GM12878 (cell line): ENCODE data around the gene ASIC2. TPM values are rescaled to one million over a fixed set of nuclear protein-coding genes. Genes with fewer than 3 reads are reported as not detected.

ENCODE experiments used
- ATAC-seq: fragments of 200-7000 bp; cut with Tn5 transposase; 3 replicates; pipeline ENCODE4 v1.9.1; 2020; ENCODE audit warnings: mild to moderate bottlenecking, moderate library complexity
- BruUV-seq: library from RNA; stranded (reverse); fragments of 400-500 nt; replicated peaks from 2 replicates; lab custom pipeline; 2021; lab: Mats Ljungman, UMichigan
- CTCF ChIA-PET: fragments of 300-600 bp; sonication (Branson Sonifier 250); formaldehyde crosslinking; extraction: SDS; loops from one replicate; lab custom pipeline; 2021; ENCODE audit warnings: inconsistent platforms; lab: Yijun Ruan, JAX
- POLR2A ChIA-PET: fragments of 350-600 bp; formaldehyde crosslinking; extraction: SDS; loops from one replicate; lab custom pipeline; 2021; ENCODE audit warnings: inconsistent platforms; lab: Charles Lee
- RAD21 ChIA-PET: fragments of 300-600 bp; sonication (Branson Sonifier 250); formaldehyde crosslinking; loops from one replicate; lab custom pipeline; 2023; ENCODE audit warnings: antibody characterized with exemption; ENCODE audit not compliant: unreplicated experiment; lab: Charles Lee
- SMC1A ChIA-PET: fragments of 300-600 bp; sonication (Branson Sonifier 250); formaldehyde crosslinking; loops from one replicate; lab custom pipeline; 2023; ENCODE audit not compliant: unreplicated experiment, uncharacterized antibody; lab: Charles Lee
- DNase-seq: peaks from one replicate; pipeline ENCODE4 v3.0.0-alpha.2; 2011; ENCODE audit warnings: low read depth, low spot score
- FAIRE-seq: peaks from 3 replicates; lab custom pipeline; 2011; peaks lifted over from hg19 to GRCh38; lab: Jason Lieb, UNC
- H2AFZ ChIP-seq: 2 replicates; pipeline ENCODE4 v1.6.0; 2011; ENCODE audit warnings: low read depth, low read length, control low read depth; ENCODE audit not compliant: control insufficient read depth
- H3K27ac ChIP-seq: 2 replicates; pipeline ENCODE4 v1.5.1; 2011; ENCODE audit warnings: control low read depth; ENCODE audit not compliant: control insufficient read depth, insufficient read depth
- H3K27me3 ChIP-seq, 2 experiments: replicated peaks in 1 of 2; 2 replicates each; pipeline versions ENCODE4 v1.6.0 to v1.6.1; 2011; ENCODE audit warnings: low read length in 1 of 2; ENCODE audit not compliant: control insufficient read depth in 2 of 2, insufficient read depth in 2 of 2
- H3K36me3 ChIP-seq, 2 experiments: 2 replicates each; pipeline ENCODE4 v1.5.1; 2011; ENCODE audit warnings: low read length in 1 of 2; ENCODE audit not compliant: control insufficient read depth in 2 of 2, insufficient read depth in 2 of 2
- H3K4me1 ChIP-seq: 2 replicates; pipeline ENCODE4 v1.6.1; 2011; ENCODE audit warnings: mild to moderate bottlenecking, low read length, moderate library complexity, mixed read lengths; ENCODE audit not compliant: control insufficient read depth, insufficient read depth
- H3K4me2 ChIP-seq: 2 replicates; pipeline ENCODE4 v1.6.0; 2011; ENCODE audit warnings: control low read depth; ENCODE audit not compliant: control insufficient read depth, insufficient read depth
- H3K4me3 ChIP-seq: fragments of 200-600 bp; sonication (generic); 2 replicates; pipeline ENCODE4 v1.5.1; 2016
- H3K79me2 ChIP-seq: 2 replicates; pipeline ENCODE4 v1.6.0; 2011; ENCODE audit warnings: low read length; ENCODE audit not compliant: control insufficient read depth, insufficient read depth
- H3K9ac ChIP-seq: 2 replicates; pipeline ENCODE4 v1.8.0; 2011; ENCODE audit warnings: low read length, control low read depth, mixed read lengths; ENCODE audit not compliant: control insufficient read depth, insufficient read depth
- H3K9me3 ChIP-seq: replicated peaks from 3 replicates; pipeline ENCODE4 v1.5.1; 2011; ENCODE audit warnings: mild to moderate bottlenecking, low read length; ENCODE audit not compliant: control insufficient read depth, insufficient read depth
- H4K20me1 ChIP-seq: 2 replicates; pipeline ENCODE4 v1.6.0; 2011; ENCODE audit not compliant: control insufficient read depth, insufficient read depth
- BCL11A ChIP-seq: IDR thresholded peaks from 2 replicates; pipeline ENCODE4 v1.6.1; 2011; ENCODE audit warnings: low read depth, low read length
- CHD1 ChIP-seq: IDR thresholded peaks from 2 replicates; pipeline ENCODE4 v1.6.1; 2012; ENCODE audit warnings: low read depth, low read length, improper control_type of control experiment
- E2F8 ChIP-seq: fragments of 450-650 bp; IDR thresholded peaks from 2 replicates; pipeline ENCODE4 v1.6.1; 2018; ENCODE audit warnings: mild to moderate bottlenecking, low read depth, moderate library complexity; ENCODE audit not compliant: partially characterized antibody
- ESRRA ChIP-seq: IDR thresholded peaks from 2 replicates; pipeline ENCODE4 v1.6.1; 2012; ENCODE audit warnings: mild to moderate bottlenecking, low read length, improper control_type of control experiment
- ETV6 ChIP-seq, 2 experiments: fragments of 450-650 bp in 1 of 2; IDR thresholded peaks in 1 of 2; conservative IDR thresholded peaks in 1 of 2; 2 replicates each; pipeline ENCODE4 v1.6.1; 2014; ENCODE audit warnings: antibody characterized with exemption in 1 of 2, borderline replicate concordance in 1 of 2, low read depth in 1 of 2, mild to moderate bottlenecking in 1 of 2, moderate library complexity in 1 of 2
- EZH2 ChIP-seq: IDR thresholded peaks from 2 replicates; pipeline ENCODE4 v1.6.1; 2012; ENCODE audit warnings: low read depth, mild to moderate bottlenecking, control low read depth, inconsistent platforms, low read length, borderline replicate concordance; ENCODE audit not compliant: control insufficient read depth
- FOS ChIP-seq: IDR thresholded peaks from 3 replicates; pipeline ENCODE4 v1.6.1; 2011; ENCODE audit warnings: borderline replicate concordance; ENCODE audit not compliant: insufficient read length; ENCODE audit errors: extremely low read depth
- FOXM1 ChIP-seq: IDR thresholded peaks from 2 replicates; pipeline ENCODE4 v1.6.1; 2012; ENCODE audit warnings: low read depth, mild to moderate bottlenecking, inconsistent platforms, low read length, moderate library complexity
- GABPA ChIP-seq: IDR thresholded peaks from 2 replicates; pipeline ENCODE4 v1.6.1; 2014; ENCODE audit warnings: antibody characterized with exemption, low read depth, mild to moderate bottlenecking, inconsistent platforms
- IKZF2 ChIP-seq, 2 experiments: fragments of 450-650 bp; IDR thresholded peaks; 2 replicates each; pipeline ENCODE4 v1.6.1; 2017; ENCODE audit warnings: mild to moderate bottlenecking in 2 of 2, moderate library complexity in 2 of 2
- KDM1A ChIP-seq: fragments of 200-600 bp; sonication (generic); IDR thresholded peaks from 2 replicates; pipeline ENCODE4 v1.6.1; 2016; ENCODE audit warnings: borderline replicate concordance
- MYB ChIP-seq: fragments of 150-350 bp; IDR thresholded peaks from 2 replicates; pipeline ENCODE4 v1.6.1; 2014; ENCODE audit warnings: mild to moderate bottlenecking, low read depth, low read length, borderline replicate concordance
- POLR2A ChIP-seq: IDR thresholded peaks from 2 replicates; pipeline ENCODE4 v1.6.1; 2011; ENCODE audit warnings: low read depth, mild to moderate bottlenecking, low read length
- POU2F2 ChIP-seq: IDR thresholded peaks from 3 replicates; pipeline ENCODE4 v1.6.1; 2011; ENCODE audit warnings: low read depth, mild to moderate bottlenecking, low read length, borderline replicate concordance
- RUNX3 ChIP-seq: IDR thresholded peaks from 2 replicates; pipeline ENCODE4 v1.6.1; 2012; ENCODE audit warnings: low read length, inconsistent platforms
- SMAD1 ChIP-seq: fragments of 450-650 bp; IDR thresholded peaks from 2 replicates; pipeline ENCODE4 v1.6.1; 2018; ENCODE audit warnings: mild to moderate bottlenecking, low read depth; ENCODE audit not compliant: partially characterized antibody
- SREBF2 ChIP-seq: IDR thresholded peaks from 2 replicates; pipeline ENCODE4 v1.6.1; 2012; ENCODE audit warnings: mild to moderate bottlenecking, low read length
- SUZ12 ChIP-seq: fragments of 200-600 bp; sonication (generic); IDR thresholded peaks from one replicate; pipeline ENCODE4 v1.6.1; 2018; ENCODE audit warnings: antibody characterized with exemption, mild to moderate bottlenecking; ENCODE audit not compliant: unreplicated experiment
- YBX1 ChIP-seq: fragments of 450-650 bp; IDR thresholded peaks from 2 replicates; pipeline ENCODE4 v1.6.1; 2016; ENCODE audit warnings: antibody characterized with exemption
- ZNF24 ChIP-seq: fragments of 450-650 bp; IDR thresholded peaks from 2 replicates; pipeline ENCODE4 v1.6.1; 2017; ENCODE audit warnings: antibody characterized with exemption, mild to moderate bottlenecking
- WGBS: methylation state at CpG from one replicate; pipeline ENCODE4 v1.1.6; 2016; ENCODE audit warnings: low lambda C conversion rate; ENCODE audit not compliant: insufficient replicate concordance, insufficient coverage; ENCODE audit errors: missing lambda C conversion rate; 5-methylcytosine and 5-hydroxymethylcytosine counted together
- in situ Hi-C: fragments of 300-500 bp; cut with MboI; formaldehyde crosslinking; loops from 9 replicates; pipeline ENCODE4 v1.14.3; 2018; ENCODE audit warnings: mixed read lengths
- intact Hi-C: fragments of 100-400 bp; cut with micrococcal nuclease; formaldehyde crosslinking; loops from one replicate; pipeline ENCODE4 v1.14.2; 2022; ENCODE audit not compliant: unreplicated experiment
- polyA plus RNA-seq, 11 experiments: library from polyadenylated mRNA; depleted of rRNA in 4 of 11; unstranded in 6 of 11; stranded (reverse) in 5 of 11; fragments of >200 nt; fragmentation: Nextera tagmentation in 4 of 11; fragmentation: Illumina TruSeq in 1 of 11; extraction: Ambion mirVana in 4 of 11; extraction: Trizol in 1 of 11; gene quantifications; 1 replicate in 1 of 11; 2 replicates in 10 of 11; pipeline versions ENCODE4 v1.2.1 to v1.2.3, GENCODE V29; 2011 to 2016; ENCODE audit warnings: inconsistent platforms in 2 of 11, missing spikeins in 2 of 11, low read depth in 1 of 11
- total RNA-seq, 4 experiments: library from RNA; depleted of rRNA in 3 of 4; stranded (reverse); fragments of >200 nt in 3 of 4; fragmentation: Illumina TruSeq in 1 of 4; extraction: Trizol in 1 of 4; gene quantifications; 2 replicates each; pipeline versions ENCODE4 v1.2.1 to v1.2.3, GENCODE V29; 2013 to 2021

The ASIC2 gene
- total and polyA plus RNA-seq, 10 of the 15 experiments (the other 5 are each of a cell fraction or from before 2014, with no cell fraction given) = not detected

- ChIA-PET POLR2A (no interaction called here), RAD21 (no interaction called here)
- in situ Hi-C loops = no loop called here
These were observed 87.5 kb downstream of the ASIC2 start for GRCh38 chr17:33205552-33205951.

GRCh38 chr17:33204701-33205100 is 88.4 kb downstream of the ASIC2 start:
- Histone ChIP-seq H3K4me2 (no peak overlapping the region), H2AFZ (no peak overlapping the region), H3K4me1 (no peaks in the 10 kb centered on the region), H3K27ac (no peak overlapping the region), H3K9ac (no peak overlapping the region), H3K36me3 (no peaks in the 10 kb centered on the region), H3K79me2 (no peaks in the 10 kb centered on the region), H3K27me3 (0 out of 4 replicates have a peak, but pooled peaks cover 0 to 3% of the 10 kb centered on the region in 2 experiments), H3K4me3 (no peak overlapping the region), H3K9me3 (no peaks in the 10 kb centered on the region), H4K20me1 (no peaks in the 10 kb centered on the region)
- ATAC-seq (no peak), DNase-seq (no peak), FAIRE-seq (no peak)
- BruUV-seq = no TSS peak
- no peak for TF ChIP-seq MYB
- TF ChIP-seq YBX1 = no peak
- no peak for TF ChIP-seq ZNF24
- TF ChIP-seq SMAD1 = no peak
- no peak for TF ChIP-seq EZH2
- no peak for TF ChIP-seq FOS
- TF ChIP-seq BCL11A = no peak
- no peak for TF ChIP-seq E2F8
- no peak for TF ChIP-seq ESRRA
- TF ChIP-seq POLR2A = no peak
- no peak for TF ChIP-seq SREBF2
- TF ChIP-seq ETV6 (conservative IDR thresholded peaks at IDR 0.05 in 1 of 2, IDR thresholded peaks at IDR 0.05 in 1 of 2; ENCODE audit: borderline replicate concordance in 1 of 2, low read depth in 1 of 2) = no peak
- TF ChIP-seq POU2F2 = no peak
- TF ChIP-seq SUZ12 = no peak
- TF ChIP-seq KDM1A = no peak
- TF ChIP-seq IKZF2 (IDR thresholded peaks at IDR 0.05) = no peak
- intact Hi-C loops (no loop called here), in situ Hi-C loops (no loop called here)
- ChIA-PET POLR2A (no interaction called here), CTCF (no interaction called here), RAD21 (no interaction called here), SMC1A (no interaction called here)
- 17% methylated on average over 2 of the region's 2 CpGs for WGBS

More at GRCh38 chr17:33205552-33205951, 87.5 kb downstream of the ASIC2 start:
- Histone ChIP-seq H3K27me3 (0 out of 4 replicates have a peak, but pooled peaks cover 0 to 3% of the 10 kb centered on the region in 2 experiments), H3K79me2 (no peaks in the 10 kb centered on the region), H3K4me1 (no peaks in the 10 kb centered on the region), H3K4me2 (no peak overlapping the region), H3K4me3 (no peak overlapping the region), H2AFZ (no peak overlapping the region), H3K9me3 (no peaks in the 10 kb centered on the region), H3K36me3 (no peaks in the 10 kb centered on the region), H3K9ac (no peak overlapping the region), H4K20me1 (no peaks in the 10 kb centered on the region), H3K27ac (no peak overlapping the region)
- 35% methylated on average over 8 of the region's 8 CpGs for WGBS
- SMC1A ChIA-PET = no interaction called here
- no peak for FAIRE-seq
- DNase-seq = no peak
- TF ChIP-seq SMAD1 (no peak), CHD1 (no peak), GABPA (no peak), RUNX3 (no peak), FOXM1 (no peak)
- intact Hi-C loops = no loop called here
- CTCF ChIA-PET = interaction anchor here (1.2 kb wide), 1 partner anchor 13 kb away, joined by 3 read pairs; no protein-coding TSS in a partner anchor
- BruUV-seq = no TSS peak
- ATAC-seq = no peak
